ENCODE measurements around the gene FGFR3. TPM values are rescaled to one million over a fixed set of nuclear protein-coding genes. Genes with fewer than 3 reads are reported as not detected.
A peak's percentile ranks its signal among the peaks of the same experiment; 100 is the strongest.

The FGFR3 gene
- total and polyA plus RNA-seq, 2 of the 8 experiments (the other 6 are each of a cell fraction or from before 2014, with no cell fraction given), result 9.0 to 19.5 TPM

DNA sequence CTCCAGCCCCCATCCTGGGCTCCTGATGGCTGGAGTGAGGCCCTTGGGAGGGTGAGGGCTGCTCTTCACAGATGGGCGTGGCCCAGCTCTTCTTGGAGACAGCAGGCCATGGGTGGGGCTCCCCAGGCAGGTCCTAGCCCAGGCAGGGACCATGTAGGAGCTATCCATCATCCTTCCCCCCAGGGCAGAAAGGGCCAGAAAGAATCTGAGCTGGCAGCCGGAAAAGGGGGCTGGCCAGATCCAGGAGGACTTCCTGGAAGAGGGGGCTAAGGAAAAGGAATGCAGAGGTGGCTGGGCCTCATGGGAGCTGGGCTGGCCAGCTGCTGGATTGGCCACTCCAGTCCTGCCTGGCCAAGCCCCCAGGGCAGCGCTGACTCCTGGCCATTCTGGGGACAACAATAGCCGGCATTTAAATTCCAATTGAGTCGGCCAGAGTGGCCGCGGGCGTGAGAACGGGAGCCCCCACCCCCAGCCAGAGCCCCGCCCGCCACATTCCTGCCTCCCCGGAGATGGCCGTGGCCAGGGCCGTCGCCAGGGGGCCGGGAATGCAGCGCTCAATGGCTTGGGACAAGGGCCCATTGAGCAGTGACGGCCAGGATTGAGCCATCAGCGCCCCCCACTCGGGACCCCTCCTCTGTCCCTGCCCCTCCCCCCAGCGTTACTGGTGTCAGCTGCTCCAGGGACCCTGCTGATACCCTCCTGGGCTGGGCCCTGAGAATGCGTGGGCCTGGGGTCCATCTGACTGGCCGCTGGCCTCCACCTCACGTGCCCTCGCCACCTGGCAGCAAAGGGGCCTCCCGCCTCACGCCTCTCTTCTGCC, 15.1 kb upstream of the FGFR3 start:
- Histone ChIP-seq H3K18ac (ENCODE audit: extremely low read depth, low read length) (peak overlapping the region; percentile 97), H3K27ac (ENCODE audit: low read depth, low read length) (peak overlapping the region; percentile 60; the same call in 1 of the 2 replicates), H3K4me1 (replicated peaks in 1 of 4; ENCODE audit: control insufficient read depth in 3 of 4, insufficient read depth in 4 of 4, low read length in 3 of 4) (peaks cover 0 to 27% (median 22%) of the 10 kb centered on the region in 4 experiments; a peak in 6 of 7 replicates), H2BK12ac (ENCODE audit: low read depth, low read length) (peak overlapping the region; percentile 99), H3K14ac (ENCODE audit: insufficient read length) (no peak overlapping the region), H3K36me3 (ENCODE audit: control insufficient read depth in 2 of 4, insufficient read depth in 4 of 4, low read length in 3 of 4) (no peaks in the 10 kb centered on the region), H4K8ac (ENCODE audit: extremely low read depth, insufficient read depth, low read length) (peak overlapping the region; percentile 84; the same call in 1 of the 2 replicates), H2BK20ac (ENCODE audit: low read length) (peak overlapping the region; percentile 100), H2BK120ac (replicated peaks; ENCODE audit: low read depth, low read length) (peak overlapping the region; percentile 99), H2BK15ac (ENCODE audit: low read length) (peak overlapping the region; percentile 46; the same call in 1 of the 2 replicates), H4K5ac (ENCODE audit: insufficient read length, low read depth, low read length) (peak overlapping the region; percentile 78), H2BK5ac (ENCODE audit: low read depth, low read length) (peak overlapping the region; percentile 96), H3K56ac (replicated peaks; ENCODE audit: insufficient read length, low read depth, low read length) (peak overlapping the region; percentile 26), H2AK5ac (ENCODE audit: low read depth, low read length) (peak overlapping the region; percentile 94; the same call in 1 of the 2 replicates), H3K4me2 (ENCODE audit: insufficient read depth in 1 of 2, low read depth in 2 of 2, low read length in 2 of 2) (peak overlapping the region; percentile 43 to 55; a peak in 3 of 4 replicates), H3K23me2 (ENCODE audit: low read depth, low read length) (no peaks in the 10 kb centered on the region), H2AFZ (ENCODE audit: low read length) (no peak overlapping the region), H4K91ac (replicated peaks; ENCODE audit: insufficient read length, low read length) (peak overlapping the region; percentile 99), H3K79me2 (ENCODE audit: control insufficient read depth in 1 of 2, insufficient read depth in 2 of 2, low read length in 2 of 2) (no peaks in the 10 kb centered on the region), H3K9me3 (ENCODE audit: insufficient read depth in 2 of 2, low read depth in 1 of 2, low read length in 1 of 2) (no peaks in the 10 kb centered on the region), H3K4me3 (ENCODE audit: extremely low read depth in 1 of 4, insufficient read depth in 2 of 4, low read depth in 3 of 4, low read length in 4 of 4) (peak overlapping the region in 1 of 4 experiments; percentile 41; a peak in 2 of 8 replicates), H3K79me1 (ENCODE audit: low read depth, low read length) (no peaks in the 10 kb centered on the region; the same call in 1 of the 2 replicates), H4K20me1 (replicated peaks in 1 of 2; ENCODE audit: control insufficient read depth in 1 of 2, insufficient read depth in 2 of 2, low read length in 2 of 2) (peaks cover 0 to 2% of the 10 kb centered on the region in 2 experiments), H3K9ac (replicated peaks in 1 of 4; ENCODE audit: extremely low read depth in 1 of 4, low read depth in 3 of 4, low read length in 3 of 4) (no peak overlapping the region), H3K27me3 (replicated peaks in 1 of 4; ENCODE audit: control insufficient read depth in 3 of 4, extremely low read depth in 1 of 4, insufficient read depth in 3 of 4, low read length in 3 of 4) (no peaks in the 10 kb centered on the region), H3K4ac (replicated peaks; ENCODE audit: insufficient read length, low read depth, low read length) (peak overlapping the region; percentile 98), H3K23ac (ENCODE audit: insufficient read length) (no peak overlapping the region)
- ChIA-PET CTCF (ENCODE audit: partially characterized antibody) (interaction anchor here (0.5 to 71.2 kb wide), 4 partner anchors 11 to 671 kb away, joined by 3 to 2507 read pairs (median 1256); partner anchors contain the start of gene FGFR3), POLR2A (ENCODE audit: partially characterized antibody) (interaction anchor here (0.7 to 17.2 kb wide), 13 partner anchors 9 to 285 kb away, joined by 3 to 170 read pairs (median 5); partner anchors contain the start of genes FGFR3, LETM1, TACC3 and TMEM129)
- FAIRE-seq (no peak), DNase-seq (ENCODE audit: low read depth in 1 of 2, low spot score in 2 of 2) (peak; percentile 56 to 78)
- 25% methylated on average over 25 of the region's 27 CpGs; no CpG with 5 or more reads in 1 of the 2 experiments for WGBS, 2 experiments (ENCODE audit: extremely low coverage in 1 of 2, insufficient coverage in 1 of 2, insufficient read length in 1 of 2, insufficient replicate concordance in 2 of 2, low coverage in 1 of 2, low lambda C conversion rate in 2 of 2, missing lambda C conversion rate in 1 of 2)
- TF ChIP-seq POU5F1 (IDR thresholded peaks at IDR 0.05; ENCODE audit: low read depth, low read length) (no peak), CBX5 (IDR thresholded peaks at IDR 0.05; ENCODE audit: low read depth, low read length) (no peak), CHD1 (IDR thresholded peaks at IDR 0.05; ENCODE audit: low read depth, low read length) (no peak), SRF (IDR thresholded peaks at IDR 0.05; ENCODE audit: low read depth, low read length) (no peak), KDM4A (IDR thresholded peaks at IDR 0.05; ENCODE audit: low read depth, low read length, severe bottlenecking) (peak; percentile 18), TAF7 (optimal IDR thresholded peaks at IDR 0.05; ENCODE audit: borderline replicate concordance, low read depth, low read length) (no peak), SP2 (IDR thresholded peaks at IDR 0.05; ENCODE audit: low read length) (no peak), BRCA1 (IDR thresholded peaks at IDR 0.05; ENCODE audit: low read depth, low read length) (no peak), SIRT6 (IDR thresholded peaks at IDR 0.05; ENCODE audit: low read length) (no peak), RXRA (IDR thresholded peaks at IDR 0.05; ENCODE audit: insufficient read depth, low read depth, low read length) (no peak), KDM1A (IDR thresholded peaks at IDR 0.05; ENCODE audit: borderline replicate concordance, low read length) (no peak)

Data from H1 (cell line).